PC-3 (cell line): Measurements from ENCODE around the gene ATP2B2. TPM values are rescaled to one million over a fixed set of nuclear protein-coding genes. Genes with fewer than 3 reads are reported as not detected.

ENCODE experiments used
- ATAC-seq: fragments of 200-7000 bp; cut with Tn5 transposase; 2 replicates; pipeline ENCODE4 v1.9.1; 2020; ENCODE audit warnings: mild to moderate bottlenecking, moderate library complexity
- BruUV-seq: library from RNA; stranded (reverse); fragments of 400-500 nt; replicated peaks from 2 replicates; lab custom pipeline; 2021; lab: Mats Ljungman, UMichigan
- CTCF ChIA-PET: fragments of 300-600 bp; sonication (Branson Sonifier 250); formaldehyde crosslinking; loops from one replicate; lab custom pipeline; 2022; ENCODE audit warnings: antibody characterized with exemption; lab: Charles Lee
- POLR2A ChIA-PET: fragments of 300-600 bp; sonication (Branson Sonifier 250); formaldehyde crosslinking; loops from one replicate; lab custom pipeline; 2022; ENCODE audit warnings: antibody characterized with exemption; ENCODE audit not compliant: unreplicated experiment; lab: Charles Lee
- DNase-seq: peaks from one replicate; pipeline ENCODE4 v3.0.0-alpha.2; 2015
- H2AFZ ChIP-seq: fragments of 300-600 bp; sonication (generic); 2 replicates; pipeline ENCODE4 v1.6.0; 2016; ENCODE audit warnings: antibody characterized with exemption, low read length
- H3F3A ChIP-seq: fragments of 300-600 bp; sonication (generic); one replicate; pipeline ENCODE4 v1.6.0; 2017; ENCODE audit warnings: antibody characterized with exemption, low read length, control low read depth, mild to moderate bottlenecking; ENCODE audit not compliant: unreplicated experiment
- H3K27ac ChIP-seq: fragments of 300-600 bp; sonication (generic); 2 replicates; pipeline ENCODE4 v1.5.1; 2016; ENCODE audit warnings: mild to moderate bottlenecking, low read length
- H3K27me3 ChIP-seq: fragments of 300-600 bp; sonication (generic); 2 replicates; pipeline ENCODE4 v1.6.1; 2016; ENCODE audit warnings: low read length, mixed read lengths
- H3K36me3 ChIP-seq: fragments of 300-600 bp; sonication (generic); 2 replicates; pipeline ENCODE4 v1.6.1; 2016; ENCODE audit warnings: low read depth, mixed run types, low read length, mixed read lengths
- H3K4me1 ChIP-seq: fragments of 300-600 bp; sonication (generic); 2 replicates; pipeline ENCODE4 v1.5.1; 2016; ENCODE audit warnings: low read length; ENCODE audit not compliant: insufficient read depth
- H3K4me2 ChIP-seq: fragments of 300-600 bp; sonication (generic); 2 replicates; pipeline ENCODE4 v1.6.0; 2016; ENCODE audit warnings: low read length
- H3K4me3 ChIP-seq: fragments of 300-600 bp; sonication (generic); 2 replicates; pipeline ENCODE4 v1.5.1; 2016; ENCODE audit warnings: mild to moderate bottlenecking, low read length, mixed read lengths
- H3K79me2 ChIP-seq: fragments of 300-600 bp; sonication (generic); 2 replicates; pipeline ENCODE4 v1.6.1; 2017; ENCODE audit warnings: low read length, mixed read lengths
- H3K9ac ChIP-seq: fragments of 300-600 bp; sonication (generic); 2 replicates; pipeline ENCODE4 v1.6.0; 2016; ENCODE audit warnings: mild to moderate bottlenecking, low read length
- H3K9me2 ChIP-seq: fragments of 300-600 bp; sonication (generic); replicated peaks from 2 replicates; pipeline ENCODE4 v1.6.1; 2016; ENCODE audit warnings: mixed run types, low read length, mixed read lengths
- H3K9me3 ChIP-seq: fragments of 300-600 bp; sonication (generic); 2 replicates; pipeline ENCODE4 v1.6.1; 2016; ENCODE audit warnings: low read length, mixed read lengths
- H4K20me1 ChIP-seq: fragments of 300-600 bp; sonication (generic); 2 replicates; pipeline ENCODE4 v1.6.1; 2016; ENCODE audit warnings: low read length, mixed read lengths
- CTCF ChIP-seq: fragments of 300-600 bp; sonication (generic); conservative IDR thresholded peaks from 2 replicates; pipeline ENCODE4 v1.5.1; 2017; ENCODE audit warnings: antibody characterized with exemption, low read depth, mild to moderate bottlenecking, low read length
- EZH2 ChIP-seq: fragments of 300-600 bp; sonication (generic); IDR thresholded peaks from one replicate; pipeline ENCODE4 v1.6.1; 2017; ENCODE audit warnings: antibody characterized with exemption, mild to moderate bottlenecking, low read length; ENCODE audit not compliant: unreplicated experiment
- EZH2phosphoT487 ChIP-seq: fragments of 300-600 bp; sonication (generic); IDR thresholded peaks from 2 replicates; pipeline ENCODE4 v1.6.1; 2018; ENCODE audit warnings: mild to moderate bottlenecking, antibody characterized with exemption, low read length, borderline replicate concordance
- intact Hi-C: fragments of 100-400 bp; cut with micrococcal nuclease; formaldehyde crosslinking; loops from 2 replicates; pipeline ENCODE4 v1.9.0; 2023
- total RNA-seq: library from RNA; depleted of rRNA; stranded (reverse); fragments of >200 nt; gene quantifications from 2 replicates; pipeline ENCODE4 v1.2.3, GENCODE V29; 2014

The ATP2B2 gene
- total RNA-seq, 1 experiment from 2014 or later, result not detected

GRCh38 chr3:10471054-10471688 lies 34.2 kb downstream of the ATP2B2 start:
- Histone ChIP-seq H3K27ac (no peak overlapping the region), H3K36me3 (no peaks in the 10 kb centered on the region), H3K9me3 (no peaks in the 10 kb centered on the region), H3F3A (no peaks in the 10 kb centered on the region), H3K9ac (no peak overlapping the region), H3K9me2 (no peaks in the 10 kb centered on the region), H4K20me1 (no peaks in the 10 kb centered on the region), H3K4me3 (no peak overlapping the region), H3K4me1 (no peaks in the 10 kb centered on the region), H3K27me3 (peaks cover 46% of the 10 kb centered on the region), H3K79me2 (no peaks in the 10 kb centered on the region), H2AFZ (no peak overlapping the region), H3K4me2 (no peak overlapping the region)
- ChIA-PET POLR2A (no interaction called here), CTCF (no interaction called here)
- no TSS peak for BruUV-seq
- TF ChIP-seq CTCF, result no peak
- TF ChIP-seq EZH2, result no peak
- no peak for TF ChIP-seq EZH2phosphoT487
- DNase-seq, result no peak
- no peak for ATAC-seq
- intact Hi-C loops, result no loop called here

DNA sequence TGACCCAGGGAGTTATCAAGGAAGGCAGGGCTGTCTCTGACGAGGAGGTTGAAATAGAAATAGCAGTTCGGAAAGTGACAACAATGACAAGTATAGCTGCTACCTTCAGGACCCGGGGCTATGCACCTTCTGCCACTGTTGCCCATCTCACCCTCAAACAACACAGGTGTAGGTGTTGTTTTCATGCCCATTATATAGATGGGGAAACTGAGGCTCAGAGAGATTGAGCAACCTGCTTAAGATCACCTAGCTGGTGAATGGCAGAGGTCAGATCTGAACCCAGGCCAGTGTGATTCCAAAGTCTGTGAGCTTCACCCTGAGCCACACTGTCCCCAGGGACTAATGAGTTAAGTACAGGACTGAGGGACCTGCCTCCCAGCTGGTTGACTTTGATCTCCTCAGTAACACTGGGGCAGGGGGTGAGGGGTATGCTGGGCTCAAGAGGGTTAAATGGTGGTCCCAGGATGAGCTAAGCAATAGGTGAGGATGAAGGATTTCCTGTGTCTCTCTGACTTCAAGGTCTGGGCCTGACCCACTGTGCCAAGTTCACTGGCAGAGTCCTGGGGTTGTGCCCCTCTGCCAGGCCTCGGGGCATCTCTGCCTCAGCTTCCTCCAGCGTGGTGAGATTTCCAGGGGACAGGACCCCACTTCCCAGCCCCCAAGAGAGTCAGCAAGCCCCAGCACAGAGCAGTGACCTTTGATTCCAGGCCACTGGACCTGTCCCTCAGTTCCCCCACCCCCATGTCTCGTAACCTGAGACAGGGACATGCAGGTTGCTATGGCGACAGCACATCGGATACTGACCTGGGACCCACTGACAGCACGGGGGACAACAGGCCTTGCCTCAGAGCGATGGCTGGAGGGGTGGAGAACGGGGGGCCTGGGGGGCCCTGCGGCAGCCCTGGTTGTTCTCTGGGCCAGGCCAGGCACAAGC lies 35.0 kb downstream of the ATP2B2 start:
- TF ChIP-seq EZH2, result no peak
- no peak for TF ChIP-seq CTCF
- no peak for TF ChIP-seq EZH2phosphoT487
- DNase-seq, result no peak
- Histone ChIP-seq H3K27me3 (peaks cover 46% of the 10 kb centered on the region), H3K9ac (no peak overlapping the region), H3K79me2 (no peaks in the 10 kb centered on the region), H4K20me1 (no peaks in the 10 kb centered on the region), H3K36me3 (no peaks in the 10 kb centered on the region), H2AFZ (no peak overlapping the region), H3K9me2 (no peaks in the 10 kb centered on the region), H3K4me3 (no peak overlapping the region), H3K9me3 (no peaks in the 10 kb centered on the region), H3F3A (no peaks in the 10 kb centered on the region), H3K4me2 (no peak overlapping the region), H3K4me1 (no peaks in the 10 kb centered on the region), H3K27ac (no peak overlapping the region)
- intact Hi-C loops, result no loop called here
- CTCF ChIA-PET, result no interaction called here
- BruUV-seq, result no TSS peak
- POLR2A ChIA-PET, result interaction anchor here (0.6 kb wide), 1 partner anchor 113 kb away, joined by 4 read pairs; no protein-coding TSS in a partner anchor
- ATAC-seq, result no peak
